GM12878 (cell line): ENCODE data around the gene USH1G. TPM values are rescaled to one million over a fixed set of nuclear protein-coding genes. Genes with fewer than 3 reads are reported as not detected.

Experiments
- ATF7 ChIP-seq: fragments of 450-650 bp; IDR thresholded peaks from 2 replicates; pipeline ENCODE4 v1.6.1; 2016; ENCODE audit warnings: low read depth, mild to moderate bottlenecking
- BHLHE40 ChIP-seq, 2 experiments: fragments of 450-650 bp in 1 of 2; IDR thresholded peaks; 2 replicates each; pipeline ENCODE4 v1.6.1; 2011 to 2017; ENCODE audit warnings: low read depth in 2 of 2, borderline replicate concordance in 1 of 2, improper control_type of control experiment in 1 of 2, low read length in 1 of 2, mild to moderate bottlenecking in 1 of 2
- CTCF ChIP-seq, 3 experiments: IDR thresholded peaks in 2 of 3; conservative IDR thresholded peaks in 1 of 3; 2 replicates each; pipeline ENCODE4 v1.5.1; 2011; ENCODE audit warnings: low read depth in 3 of 3, low read length in 3 of 3, mild to moderate bottlenecking in 3 of 3, control low read depth in 2 of 3, moderate library complexity in 2 of 3, inconsistent platforms in 1 of 3, mixed read lengths in 1 of 3; ENCODE audit not compliant: control insufficient read depth in 2 of 3, insufficient read depth in 1 of 3; ENCODE audit errors: extremely low read depth in 1 of 3
- E2F8 ChIP-seq: fragments of 450-650 bp; IDR thresholded peaks from 2 replicates; pipeline ENCODE4 v1.6.1; 2018; ENCODE audit warnings: mild to moderate bottlenecking, low read depth, moderate library complexity; ENCODE audit not compliant: partially characterized antibody
- LARP7 ChIP-seq: fragments of 450-650 bp; IDR thresholded peaks from 2 replicates; pipeline ENCODE4 v1.6.1; 2017; ENCODE audit warnings: mild to moderate bottlenecking
- MAX ChIP-seq: IDR thresholded peaks from 2 replicates; pipeline ENCODE4 v1.6.1; 2012; ENCODE audit warnings: low read depth, low read length, improper control_type of control experiment
- NBN ChIP-seq: fragments of 450-650 bp; IDR thresholded peaks from 2 replicates; pipeline ENCODE4 v1.6.1; 2016
- POLR2A ChIP-seq: IDR thresholded peaks from 2 replicates; pipeline ENCODE4 v1.6.1; 2011; ENCODE audit warnings: low read depth, mild to moderate bottlenecking, low read length
- REST ChIP-seq: IDR thresholded peaks from 2 replicates; pipeline ENCODE4 v1.6.1; 2012; ENCODE audit warnings: mild to moderate bottlenecking, low read depth, low read length
- ZBTB11 ChIP-seq: fragments of 450-650 bp; formaldehyde crosslinking; IDR thresholded peaks from 2 replicates; pipeline ENCODE4 v1.5.0; 2022; ENCODE audit warnings: mild to moderate bottlenecking, missing genetic modification characterization
- ZNF592 ChIP-seq: fragments of 450-650 bp; IDR thresholded peaks from 2 replicates; pipeline ENCODE4 v1.6.1; 2017; ENCODE audit warnings: mild to moderate bottlenecking, moderate library complexity
- polyA plus RNA-seq, 11 experiments: library from polyadenylated mRNA; depleted of rRNA in 4 of 11; unstranded in 6 of 11; stranded (reverse) in 5 of 11; fragments of >200 nt; fragmentation: Nextera tagmentation in 4 of 11; fragmentation: Illumina TruSeq in 1 of 11; extraction: Ambion mirVana in 4 of 11; extraction: Trizol in 1 of 11; gene quantifications; 1 replicate in 1 of 11; 2 replicates in 10 of 11; pipeline versions ENCODE4 v1.2.1 to v1.2.3, GENCODE V29; 2011 to 2016; ENCODE audit warnings: inconsistent platforms in 2 of 11, missing spikeins in 2 of 11, low read depth in 1 of 11
- total RNA-seq, 4 experiments: library from RNA; depleted of rRNA in 3 of 4; stranded (reverse); fragments of >200 nt in 3 of 4; fragmentation: Illumina TruSeq in 1 of 4; extraction: Trizol in 1 of 4; gene quantifications; 2 replicates each; pipeline versions ENCODE4 v1.2.1 to v1.2.3, GENCODE V29; 2013 to 2021

The USH1G gene
- total and polyA plus RNA-seq, 10 of the 15 experiments (the other 5 are each of a cell fraction or from before 2014, with no cell fraction given): 0.05 to 0.62 (median 0.09) TPM; not detected in 7

- TF ChIP-seq REST (no peak), ZNF592 (no peak), CTCF (IDR thresholded peaks at IDR 0.05 in 2 of 3, conservative IDR thresholded peaks at IDR 0.05 in 1 of 3; ENCODE audit: control insufficient read depth in 2 of 3, extremely low read depth in 1 of 3, insufficient read depth in 1 of 3, low read depth in 3 of 3, low read length in 3 of 3) (no peak), NBN (peak; percentile 67), ZBTB11 (CRISPR knock-in tag) (no peak), E2F8 (no peak), MAX (no peak), BHLHE40 (IDR thresholded peaks at IDR 0.05; ENCODE audit: borderline replicate concordance in 1 of 2, low read depth in 2 of 2, low read length in 1 of 2) (peak; percentile 46 to 57; a peak in 2 of 4 replicates), POLR2A (peak; percentile 52; the same call in 1 of the 2 replicates), ATF7 (peak; percentile 59; the same call in 1 of the 2 replicates), LARP7 (no peak)
These were observed 22.5 kb upstream of the USH1G start (continued) for GRCh38 chr17:74945543-74945942.
